Right hindlimb (tissue), 1 donor: ENCODE measurements around the gene TRDMT1.

Experiments
- DNase-seq: peaks from one replicate; pipeline ENCODE4 v3.0.0-alpha.2; 2018

TRDMT1 gene

DNA sequence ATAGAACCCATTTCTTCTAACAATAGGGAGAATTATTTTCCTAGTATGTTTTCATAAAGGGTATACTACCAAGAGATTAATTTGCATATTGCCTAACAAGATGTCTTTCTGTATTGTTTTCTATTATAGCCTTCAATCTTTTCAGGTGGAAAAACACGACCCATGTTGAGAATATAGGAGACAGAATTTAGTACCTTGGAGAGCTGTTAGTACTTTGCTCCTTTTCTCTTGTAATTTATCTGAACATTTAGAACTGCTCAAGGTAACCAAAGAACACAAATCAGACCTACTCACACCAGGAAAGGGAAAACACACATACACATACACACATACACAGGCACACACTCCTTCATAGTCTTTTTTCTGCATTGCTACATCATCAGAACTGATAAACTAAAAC is 7.8 kb upstream of the TRDMT1 start:
- DNase-seq = no peak

DNA sequence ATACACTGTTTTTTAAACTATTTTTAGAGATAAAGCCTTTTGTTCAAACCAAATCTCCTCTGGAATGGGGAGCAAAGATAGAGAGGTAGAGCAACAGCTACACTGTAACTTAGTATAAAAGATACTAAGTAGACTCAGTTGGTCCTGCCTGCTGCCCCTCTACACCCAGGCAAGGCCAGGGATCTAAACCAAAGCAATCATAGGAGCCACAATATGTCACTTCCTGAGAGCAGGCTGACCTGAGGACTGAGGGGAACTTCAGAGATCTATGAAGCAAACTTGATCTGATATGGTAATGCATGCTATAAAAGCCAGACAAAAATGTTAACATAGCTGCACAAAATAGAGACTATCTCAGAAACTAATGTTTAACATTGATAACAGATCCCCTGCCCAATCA is 7.0 kb upstream of the TRDMT1 start:
- DNase-seq = no peak

DNA sequence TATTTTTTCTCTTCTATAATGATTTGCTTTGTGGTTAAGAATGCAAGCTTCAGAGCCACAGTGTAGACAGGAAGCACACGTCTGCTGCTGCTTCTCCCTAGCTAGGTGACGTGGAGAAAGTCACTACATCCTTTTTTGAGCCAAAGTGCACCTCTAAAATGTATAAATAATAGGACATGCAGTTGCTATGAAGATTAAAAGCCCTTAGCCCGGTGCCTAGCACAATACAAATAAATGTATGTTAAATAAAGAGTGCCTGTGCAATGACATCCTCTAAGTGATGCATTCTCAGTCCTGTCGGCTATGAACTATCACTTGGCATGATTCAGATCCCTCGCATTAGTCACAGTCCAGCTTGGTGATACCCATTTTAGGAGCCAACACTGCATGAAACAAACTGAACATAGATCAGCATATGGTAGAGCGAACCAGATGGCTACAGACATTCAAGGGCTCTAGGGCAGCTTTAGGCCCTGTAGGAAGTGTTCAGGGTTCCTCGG is 4.8 kb upstream of the TRDMT1 start:
- DNase-seq = no peak

DNA sequence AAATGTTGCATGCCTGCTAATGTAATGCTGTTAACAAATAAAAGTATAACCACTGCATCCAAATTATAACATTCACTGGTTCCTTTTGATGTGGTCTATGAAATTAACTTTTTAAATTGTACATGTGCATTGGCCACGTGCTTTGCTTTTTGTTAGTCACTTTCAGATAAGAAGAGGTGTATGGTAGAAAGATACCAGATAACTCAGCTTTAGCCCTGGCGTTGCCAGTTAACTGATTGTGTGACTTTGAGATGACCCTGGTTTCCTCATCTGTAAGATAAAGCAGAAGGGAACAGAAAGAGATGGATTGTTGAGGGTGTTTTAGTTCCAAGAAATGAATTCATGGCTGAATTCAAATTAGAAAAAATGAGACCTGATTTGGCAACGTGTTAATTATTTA is 1.9 kb upstream of the TRDMT1 start:
- no peak for DNase-seq

DNA sequence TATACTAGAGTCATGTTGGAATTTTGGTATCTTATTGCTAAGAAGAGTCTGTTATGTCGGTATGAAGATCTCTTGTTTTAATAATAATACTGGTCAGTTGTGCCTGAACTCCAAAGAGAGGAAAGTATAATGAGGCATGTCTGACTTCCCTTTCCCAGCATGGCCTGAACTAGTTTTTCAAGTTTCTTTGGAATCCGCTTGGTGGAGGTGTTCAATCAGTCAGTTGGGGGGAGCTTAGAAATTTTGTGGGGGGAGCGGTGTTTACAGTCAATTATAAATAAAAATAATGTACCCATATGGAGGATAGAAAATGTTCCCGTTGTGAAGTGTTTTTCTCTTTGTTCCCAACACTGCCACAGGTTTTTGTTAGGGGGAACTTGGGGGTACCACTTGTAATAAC is 1.5 kb upstream of the TRDMT1 start:
- no peak for DNase-seq

DNA sequence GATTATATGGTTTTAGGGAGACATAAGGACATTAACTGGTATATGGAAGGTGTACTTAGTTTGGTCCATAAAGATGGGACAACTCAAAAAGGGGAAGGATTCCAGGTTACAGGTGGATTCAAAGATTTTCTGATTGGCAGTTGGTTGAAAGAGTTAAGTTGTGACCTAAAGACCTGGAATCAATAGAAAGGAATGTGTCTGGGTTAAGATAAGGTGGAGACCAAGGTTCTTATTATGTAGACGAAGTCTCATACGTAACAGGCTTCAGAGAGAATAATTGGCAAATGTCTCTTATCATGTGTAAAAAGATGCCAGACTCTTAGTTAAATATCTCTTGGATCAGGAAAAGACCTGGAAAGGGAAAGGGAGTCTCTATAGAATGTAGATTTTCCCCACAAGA is 1.0 kb upstream of the TRDMT1 start:
- no peak for DNase-seq

DNA sequence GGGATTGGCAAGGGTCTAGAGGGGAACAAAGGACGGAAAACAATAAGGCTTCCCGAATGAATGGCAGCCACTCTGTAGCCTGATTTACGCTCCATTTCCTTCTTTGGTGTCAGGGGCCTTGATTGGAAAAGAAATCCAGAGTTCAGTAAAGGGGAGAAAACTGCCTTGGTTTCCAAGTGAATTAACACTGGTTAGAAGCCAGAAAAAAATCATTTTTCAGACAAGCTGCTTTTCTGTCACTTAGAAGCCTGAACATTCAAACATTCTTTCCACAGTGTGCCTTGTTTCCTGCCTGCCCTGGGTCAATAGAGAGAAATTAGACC is 283 bp upstream of the TRDMT1 start:
- DNase-seq = no peak

DNA sequence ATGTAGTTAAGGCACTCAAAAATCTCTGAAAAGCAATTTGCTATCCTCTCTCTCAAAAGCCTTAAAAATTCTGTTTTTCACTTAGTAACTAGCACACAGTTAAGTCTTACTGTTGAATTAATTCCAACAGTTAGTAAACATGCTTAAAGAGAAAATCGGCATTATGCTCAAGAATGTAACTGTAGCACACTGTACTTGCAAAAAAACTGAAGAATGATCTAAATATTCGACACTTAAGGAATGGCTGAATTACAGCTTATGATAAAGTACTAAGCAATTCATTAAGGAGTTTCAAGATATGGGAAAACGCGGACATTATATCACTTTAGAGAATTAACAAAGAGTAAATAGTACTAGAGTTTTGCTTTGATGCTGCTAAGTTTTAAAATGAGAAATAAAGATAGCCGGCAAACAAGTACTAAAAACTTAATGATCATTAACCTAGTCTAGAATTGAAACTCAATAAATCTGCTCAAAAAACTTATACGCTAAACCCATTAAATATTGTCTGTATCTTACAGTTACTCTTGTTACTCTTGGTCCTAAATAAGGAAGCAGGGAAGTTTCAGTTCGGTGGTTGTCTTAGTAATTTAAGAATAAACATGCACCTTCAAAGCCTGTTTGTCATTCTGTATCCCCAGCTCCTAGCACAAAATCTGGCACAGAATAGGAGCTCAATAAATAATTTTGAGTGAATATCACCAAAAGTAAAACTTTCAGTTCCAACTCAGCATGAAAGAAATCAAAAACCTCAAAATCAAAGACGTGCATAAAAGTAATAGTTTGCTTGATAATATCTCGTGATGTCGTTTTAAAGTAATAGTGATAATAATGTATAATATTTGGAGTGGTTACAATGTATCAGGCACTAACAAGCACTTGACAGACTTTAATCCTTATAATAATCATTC is 1.2 kb downstream of the TRDMT1 start:
- DNase-seq = no peak

DNA sequence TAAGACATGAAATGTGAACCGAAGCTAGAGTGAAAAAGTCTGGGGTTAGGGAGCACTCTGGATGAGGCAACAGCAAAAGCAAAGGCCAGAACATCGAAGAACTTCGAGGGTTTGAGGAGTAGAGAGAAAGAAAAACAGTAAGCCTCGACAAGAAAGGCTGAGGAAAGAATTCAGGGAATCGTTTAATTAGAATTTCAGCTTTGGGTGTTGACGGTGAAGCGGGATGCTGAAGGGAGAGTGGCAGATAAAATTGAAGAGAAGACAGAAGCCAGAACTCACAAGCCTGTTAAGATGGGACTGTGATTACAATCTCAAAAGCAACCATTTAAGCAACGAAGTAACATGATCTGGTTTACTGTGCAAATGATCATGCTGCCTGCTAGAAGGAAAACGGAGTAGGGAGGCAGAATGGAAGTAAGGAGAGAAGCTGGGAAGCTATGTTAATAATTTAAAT is 2.1 kb downstream of the TRDMT1 start:
- no peak for DNase-seq

DNA sequence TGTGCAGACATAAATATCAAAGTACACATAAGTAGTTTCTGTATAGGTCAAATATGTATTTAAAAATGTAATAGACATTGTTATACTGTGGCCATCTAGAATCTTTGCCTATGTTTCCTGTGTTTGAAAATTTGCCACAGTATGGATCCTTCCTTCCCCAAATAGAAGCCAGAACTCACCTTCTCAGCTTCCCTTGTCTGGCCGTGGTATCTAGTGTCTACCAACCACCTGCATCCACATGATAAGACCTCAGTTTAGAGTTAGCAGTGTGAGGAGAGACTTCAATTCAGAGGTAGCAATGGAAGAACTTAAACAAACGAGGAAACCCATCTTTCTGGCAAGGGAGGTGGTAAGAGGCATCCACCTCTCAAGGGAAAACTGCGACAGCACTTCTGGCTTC is 4.9 kb downstream of the TRDMT1 start:
- DNase-seq = no peak

DNA sequence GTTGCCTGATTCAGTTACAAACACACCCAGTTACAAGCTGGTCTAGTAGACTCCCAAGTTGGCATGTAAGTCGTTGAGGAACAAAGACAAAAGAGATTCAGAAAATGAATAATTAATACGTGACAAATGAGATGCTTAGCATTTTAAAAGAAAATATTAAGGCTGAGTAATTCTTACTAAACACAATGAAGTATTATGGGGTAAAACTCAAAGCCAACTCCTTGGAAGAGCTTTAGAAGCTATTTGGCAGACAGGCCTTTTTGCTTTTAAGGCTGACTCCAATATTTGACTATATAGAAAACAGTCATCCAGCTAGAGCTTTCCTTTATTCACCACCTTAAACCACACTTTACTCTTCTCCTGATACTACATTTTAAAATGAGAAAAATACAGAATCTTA is 5.4 kb downstream of the TRDMT1 start:
- no peak for DNase-seq

DNA sequence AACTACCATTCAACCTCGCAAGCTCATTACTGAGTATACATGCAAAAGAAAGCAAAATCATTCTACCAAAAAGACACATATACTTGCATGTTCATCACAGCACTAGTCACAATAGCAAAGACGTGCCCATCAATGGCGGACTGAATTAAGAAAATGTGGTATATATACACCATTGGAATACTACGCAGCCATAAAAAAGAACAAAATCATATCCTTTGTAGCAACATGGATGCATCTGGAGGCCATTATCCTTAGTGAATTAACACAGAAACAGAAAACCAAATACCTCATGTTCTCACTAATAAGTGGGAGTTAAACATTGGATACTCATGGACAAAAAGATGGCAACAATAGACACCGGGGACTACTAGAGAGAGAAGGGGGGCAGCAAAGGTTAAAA is 6.4 kb downstream of the TRDMT1 start:
- no peak for DNase-seq

DNA sequence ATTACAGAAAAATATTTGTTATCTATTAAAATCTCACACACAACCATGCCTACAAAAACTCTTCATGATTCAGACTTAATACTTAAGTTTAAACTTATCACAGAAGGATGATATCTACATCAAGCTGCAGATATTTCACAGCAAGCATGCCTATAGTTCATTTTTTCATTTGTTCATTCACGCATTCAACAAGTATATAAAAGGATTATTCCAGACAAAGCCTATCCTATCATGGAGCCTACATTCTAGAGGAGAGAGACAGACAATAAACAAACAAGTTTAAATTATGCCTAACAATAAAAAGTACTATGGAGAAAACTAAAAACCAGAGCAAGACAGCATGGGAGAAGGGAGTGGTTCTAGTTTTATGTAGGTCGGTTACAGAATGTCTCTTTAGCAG is 10.9 kb downstream of the TRDMT1 start:
- DNase-seq = no peak

DNA sequence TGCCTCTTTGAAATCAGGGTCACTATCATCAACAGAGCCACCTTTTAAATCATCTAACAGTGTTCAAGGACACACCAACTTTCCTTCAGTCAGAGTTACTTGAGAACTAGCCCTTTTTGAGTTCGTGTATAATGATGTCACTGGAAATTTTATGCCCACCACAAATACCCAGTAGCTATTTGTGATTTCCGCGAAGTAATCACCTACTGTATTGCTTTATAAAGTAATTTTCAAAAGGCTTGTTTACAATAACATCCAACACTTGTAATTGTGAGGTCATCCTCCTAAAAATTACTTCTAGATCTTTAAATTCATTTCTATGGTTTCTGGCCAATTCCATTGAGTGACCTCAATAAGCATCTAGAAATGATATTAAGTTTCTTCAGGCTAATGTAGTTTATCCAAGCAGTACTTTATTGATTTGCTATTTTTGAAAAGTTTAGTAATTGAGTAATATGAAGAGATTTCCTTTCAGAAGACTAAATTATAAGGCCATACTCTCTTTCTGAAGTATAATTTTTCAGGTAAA is 12.8 kb downstream of the TRDMT1 start:
- DNase-seq = no peak

DNA sequence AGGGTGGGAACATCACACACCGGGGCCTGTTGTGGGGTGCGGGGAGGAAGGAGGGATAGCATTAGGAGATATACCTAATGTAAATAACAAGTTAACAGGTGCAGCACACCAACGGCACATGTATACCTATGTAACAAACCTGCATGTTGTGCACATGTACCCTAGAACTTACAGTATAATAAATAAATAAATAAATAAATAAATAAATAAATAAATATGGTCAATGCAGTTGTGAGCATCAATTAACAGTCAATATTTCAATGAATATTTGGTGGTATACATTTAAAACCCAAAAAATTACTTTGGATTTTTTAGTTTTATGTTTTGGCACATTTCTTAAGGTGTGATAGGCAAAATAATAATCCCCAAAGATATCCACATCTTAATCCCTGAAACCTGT is 15.6 kb downstream of the TRDMT1 start:
- DNase-seq = no peak

DNA sequence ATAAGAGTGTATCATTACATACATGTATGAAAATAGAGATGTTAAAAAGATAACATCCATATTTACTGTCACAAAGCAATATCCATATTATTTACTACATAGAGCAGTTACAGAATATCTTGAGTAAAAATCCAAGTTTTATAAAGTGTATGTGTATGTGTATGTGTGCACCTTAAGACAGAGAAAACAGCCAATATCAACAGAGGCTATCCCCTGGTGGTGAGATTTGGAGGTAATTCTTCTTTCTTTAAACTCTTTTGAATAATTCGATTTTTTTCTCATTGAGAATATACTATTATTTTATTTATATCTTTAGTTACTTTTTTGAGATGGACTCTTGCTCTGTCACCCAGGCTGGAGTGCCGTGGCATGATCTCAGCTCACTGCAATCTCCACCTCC is 18.4 kb downstream of the TRDMT1 start:
- DNase-seq = no peak

DNA sequence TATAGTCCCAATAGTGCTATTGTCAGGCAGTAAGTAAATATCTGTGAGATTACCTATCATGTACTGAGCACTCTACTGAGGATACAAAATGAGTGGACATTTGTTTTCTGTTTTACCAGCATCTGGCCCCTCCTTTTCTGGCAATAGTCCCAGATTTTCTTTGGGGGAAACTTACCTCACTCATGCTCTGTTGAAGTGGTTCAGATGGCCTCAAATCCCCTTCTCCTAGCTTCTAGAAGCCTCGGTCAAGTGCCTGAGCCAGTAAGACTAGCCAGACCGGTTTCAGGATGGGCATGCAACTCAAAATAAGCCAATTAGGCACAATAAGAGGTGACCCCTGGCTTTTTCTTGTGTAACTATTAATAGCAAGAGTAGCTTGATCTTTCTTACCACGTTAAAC is 19.7 kb downstream of the TRDMT1 start:
- DNase-seq = no peak

DNA sequence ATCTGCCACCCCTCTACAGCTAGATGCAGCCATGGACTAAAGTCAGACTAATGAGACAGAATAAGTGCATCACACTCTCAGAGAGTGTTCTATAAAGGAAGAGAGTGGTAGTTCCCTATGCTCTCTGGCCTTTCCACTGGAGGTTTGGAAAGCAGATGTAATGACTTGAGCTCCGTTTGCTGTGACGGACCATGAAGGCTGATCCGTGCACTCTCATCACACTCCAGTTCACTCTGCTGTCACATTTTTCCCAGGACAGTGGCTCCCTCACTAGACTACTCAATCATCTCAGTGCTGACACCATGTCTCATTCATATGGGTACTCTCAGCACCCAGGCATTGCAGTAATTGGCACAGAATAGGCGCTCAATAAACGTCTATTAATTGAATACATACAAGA is 20.4 kb downstream of the TRDMT1 start:
- no peak for DNase-seq

DNA sequence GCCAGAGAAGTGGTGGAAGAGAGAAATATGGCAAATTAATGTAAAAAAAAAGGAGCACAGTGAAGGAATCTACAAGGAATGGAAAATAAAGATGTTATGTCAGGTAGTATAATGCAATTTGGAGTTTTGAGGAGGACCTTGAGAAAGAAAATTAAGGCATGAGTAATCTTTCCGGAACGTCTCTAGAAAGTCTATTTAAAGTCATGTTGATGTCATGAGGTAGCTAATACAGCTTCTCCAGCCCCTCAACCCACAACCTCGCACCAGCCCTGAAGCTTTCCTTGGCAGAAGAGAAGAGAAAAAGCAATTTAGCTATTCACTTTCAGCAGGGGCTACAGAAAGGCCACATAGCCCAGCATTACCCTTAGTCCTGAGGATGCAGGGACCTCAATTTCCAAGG is 22.5 kb downstream of the TRDMT1 start:
- no peak for DNase-seq

DNA sequence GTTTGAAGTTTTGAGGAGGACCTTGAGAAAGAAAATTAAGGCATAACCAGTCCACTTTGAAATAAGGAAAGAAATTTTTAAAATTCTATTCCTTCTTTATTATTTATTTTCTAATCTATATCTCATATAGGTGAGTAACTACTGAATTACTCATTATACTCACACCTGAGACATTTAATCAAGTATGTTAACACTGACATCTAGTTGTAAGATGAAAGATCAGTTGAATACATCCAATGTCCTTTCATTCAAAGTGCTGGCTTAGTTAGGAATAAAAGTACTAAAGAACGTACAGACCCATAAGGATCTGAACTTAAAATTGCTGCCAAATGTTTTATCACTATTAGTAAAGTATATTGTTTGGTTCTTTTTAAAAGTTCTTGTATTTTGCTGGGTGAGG is 23.5 kb downstream of the TRDMT1 start:
- DNase-seq = no peak

DNA sequence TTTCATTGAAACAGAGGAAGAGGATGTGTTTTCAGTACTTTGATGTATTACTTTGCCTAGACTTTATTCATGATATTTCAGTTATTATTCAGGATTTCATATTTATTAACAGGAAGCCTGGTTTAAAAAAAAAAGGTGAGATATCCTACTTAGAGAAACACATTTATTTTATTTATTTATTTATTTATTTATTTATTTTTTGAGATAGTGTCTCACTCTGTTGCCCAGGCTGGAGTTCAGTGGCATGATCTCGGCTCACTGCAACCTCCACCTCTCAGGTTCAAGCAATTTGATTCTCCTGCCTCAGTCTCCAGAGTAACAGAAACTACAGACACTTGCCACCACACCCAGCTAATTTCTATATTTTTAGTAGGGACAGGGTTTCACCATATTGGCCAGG is 24.5 kb downstream of the TRDMT1 start:
- no peak for DNase-seq

DNA sequence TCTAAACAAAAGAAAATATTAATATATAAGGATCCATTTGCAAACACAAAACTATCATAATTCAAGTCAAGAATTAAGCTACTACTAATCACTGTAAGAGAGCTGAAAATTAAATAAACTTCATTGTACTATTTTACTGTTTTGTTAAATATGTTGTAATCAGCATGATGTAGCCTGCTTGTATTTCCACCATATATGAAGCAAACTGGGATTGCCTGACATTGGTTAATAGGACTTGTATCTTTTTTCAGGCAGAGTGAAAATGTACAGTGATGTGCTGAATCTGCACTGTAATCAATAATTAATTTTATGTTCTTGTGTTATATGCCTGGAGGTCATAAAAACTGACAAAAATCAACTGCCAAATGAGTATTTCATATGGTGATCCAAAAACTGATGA is 25.4 kb downstream of the TRDMT1 start:
- no peak for DNase-seq

DNA sequence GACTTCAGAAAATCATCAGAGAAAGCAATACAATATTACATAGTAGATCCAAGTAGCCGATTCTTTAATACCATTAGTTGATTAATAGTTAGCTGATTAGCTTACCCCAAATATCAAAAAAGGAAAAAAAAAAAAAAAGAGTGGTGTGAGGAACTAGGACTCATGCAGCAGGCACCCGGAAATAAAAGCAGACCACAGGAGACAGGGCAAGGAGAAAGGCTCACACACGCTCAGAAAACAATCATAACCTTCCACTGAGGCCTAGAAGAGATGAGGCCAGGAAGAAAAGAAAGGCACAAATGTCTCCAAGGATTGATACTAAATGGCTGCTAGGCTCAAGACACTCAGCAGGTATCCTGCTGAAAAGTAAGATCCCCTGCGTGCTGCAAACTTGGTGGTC is 25.9 kb downstream of the TRDMT1 start:
- no peak for DNase-seq

DNA sequence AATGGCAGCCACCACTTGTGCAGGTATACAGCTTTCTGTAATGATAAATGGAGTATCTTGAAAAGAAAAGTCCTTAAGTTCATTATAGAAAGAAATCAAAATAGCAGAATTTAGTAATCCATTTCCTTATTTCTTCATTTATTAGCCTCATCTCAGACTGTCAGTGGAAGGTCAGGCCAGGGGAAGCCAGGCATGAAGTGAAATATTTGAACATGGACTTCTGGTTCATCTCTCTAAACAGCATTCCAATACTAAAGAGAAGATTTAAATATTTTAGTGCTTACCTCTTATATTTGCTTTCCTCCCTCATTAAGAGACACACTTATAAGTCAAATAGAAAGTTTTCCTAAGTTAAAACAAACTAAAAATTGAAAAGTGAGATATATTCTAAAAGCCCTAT is 26.8 kb downstream of the TRDMT1 start:
- DNase-seq = no peak

DNA sequence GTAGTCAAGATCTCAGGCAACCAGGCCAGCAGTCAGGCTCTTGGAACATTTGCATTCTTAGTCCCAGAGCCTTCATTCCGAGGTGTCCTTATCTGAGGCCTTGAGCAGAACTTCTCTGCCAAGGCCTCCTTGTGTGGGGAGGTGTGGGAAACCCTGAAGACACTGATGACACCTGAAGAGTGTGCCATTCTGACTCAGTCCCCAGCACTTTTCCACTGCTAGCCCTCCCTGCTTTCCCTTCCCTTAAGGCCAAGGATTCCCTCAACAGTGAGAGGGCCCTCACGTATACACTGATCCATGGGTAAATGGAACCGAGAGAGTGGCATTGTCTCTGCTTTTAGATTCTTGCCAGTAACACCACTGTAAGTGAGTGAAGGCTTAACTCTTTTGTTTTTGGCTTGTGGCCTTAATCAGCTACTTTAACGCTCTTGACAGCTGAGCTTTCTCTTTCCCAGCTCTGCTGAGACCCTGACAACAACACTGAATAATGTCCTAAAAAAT is 30.3 kb downstream of the TRDMT1 start:
- no peak for DNase-seq
